Uterus (tissue), 2 donors: ENCODE data around the gene GP5.

Source experiments
- POLR2A ChIP-seq, 2 donors: fragments of 450-650 bp; IDR thresholded peaks; one replicate each; pipeline ENCODE4 v1.6.1; 2016; ENCODE audit warnings: antibody characterized with exemption in 2 of 2, mild to moderate bottlenecking in 1 of 2, moderate library complexity in 1 of 2
- TF ChIP-seq, protein P1 (sequence below), 4 experiments: fragments of 200-600 bp in 2 of 4; fragments of 450-650 bp in 2 of 4; sonication (generic) in 2 of 4; IDR thresholded peaks; one replicate each; pipeline ENCODE4 v1.5.1; 2016 to 2019; ENCODE audit warnings: antibody characterized with exemption in 4 of 4, mild to moderate bottlenecking in 2 of 4, moderate library complexity in 1 of 4

DNA sequence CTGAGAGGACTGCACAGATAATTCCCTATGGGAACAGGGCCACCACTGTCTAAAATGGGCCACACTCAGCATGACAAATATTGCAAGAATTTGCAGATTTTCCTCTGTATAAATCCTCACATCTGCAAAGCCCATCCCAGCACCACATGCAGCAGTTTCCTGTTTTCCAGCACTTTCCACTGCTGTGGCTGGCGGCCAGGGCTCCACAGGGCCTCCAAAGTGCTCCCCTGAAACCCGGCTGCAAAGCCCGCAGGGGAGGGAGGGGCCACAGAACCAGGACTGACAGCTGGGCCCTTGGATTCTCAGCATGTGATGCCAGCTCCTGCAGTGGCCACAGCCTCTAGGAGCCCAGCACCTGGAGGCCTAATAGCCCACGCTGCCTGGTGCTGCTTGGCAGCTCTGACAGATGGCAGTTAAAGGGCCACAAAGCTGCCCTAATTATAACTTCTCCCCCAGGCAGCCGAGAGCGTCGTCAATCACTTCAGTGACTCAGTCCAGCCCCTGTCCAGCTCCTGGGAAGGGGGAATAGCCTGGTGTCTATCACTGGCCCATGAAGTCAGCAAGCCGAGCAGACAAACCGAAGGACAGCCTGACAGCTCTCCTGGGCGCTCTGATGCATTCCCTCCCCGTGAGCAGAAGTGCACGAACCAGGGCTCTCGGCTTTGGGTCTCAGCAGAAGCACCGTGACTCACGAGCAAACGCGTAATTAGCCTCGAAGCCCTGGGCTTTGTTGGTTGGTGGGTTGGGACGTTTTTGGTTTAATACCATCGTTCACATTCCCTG, 34.2 kb downstream of the GP5 start:
- TF ChIP-seq, protein P1, sequence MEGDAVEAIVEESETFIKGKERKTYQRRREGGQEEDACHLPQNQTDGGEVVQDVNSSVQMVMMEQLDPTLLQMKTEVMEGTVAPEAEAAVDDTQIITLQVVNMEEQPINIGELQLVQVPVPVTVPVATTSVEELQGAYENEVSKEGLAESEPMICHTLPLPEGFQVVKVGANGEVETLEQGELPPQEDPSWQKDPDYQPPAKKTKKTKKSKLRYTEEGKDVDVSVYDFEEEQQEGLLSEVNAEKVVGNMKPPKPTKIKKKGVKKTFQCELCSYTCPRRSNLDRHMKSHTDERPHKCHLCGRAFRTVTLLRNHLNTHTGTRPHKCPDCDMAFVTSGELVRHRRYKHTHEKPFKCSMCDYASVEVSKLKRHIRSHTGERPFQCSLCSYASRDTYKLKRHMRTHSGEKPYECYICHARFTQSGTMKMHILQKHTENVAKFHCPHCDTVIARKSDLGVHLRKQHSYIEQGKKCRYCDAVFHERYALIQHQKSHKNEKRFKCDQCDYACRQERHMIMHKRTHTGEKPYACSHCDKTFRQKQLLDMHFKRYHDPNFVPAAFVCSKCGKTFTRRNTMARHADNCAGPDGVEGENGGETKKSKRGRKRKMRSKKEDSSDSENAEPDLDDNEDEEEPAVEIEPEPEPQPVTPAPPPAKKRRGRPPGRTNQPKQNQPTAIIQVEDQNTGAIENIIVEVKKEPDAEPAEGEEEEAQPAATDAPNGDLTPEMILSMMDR (IDR thresholded peaks at IDR 0.05) = no peak
- no peak for TF ChIP-seq POLR2A (IDR thresholded peaks at IDR 0.05)
